Rectal smooth muscle tissue (tissue), 1 donor: Measurements from ENCODE around the gene KCND2.

Experiments used
- H3K27ac ChIP-seq: one replicate; pipeline ENCODE4 v1.7.0; 2013; ENCODE audit warnings: low read depth, low read length, inconsistent platforms
- H3K27me3 ChIP-seq: one replicate; pipeline ENCODE4 v1.7.0; 2013; ENCODE audit warnings: low read length; ENCODE audit not compliant: control insufficient read depth, insufficient read depth
- H3K36me3 ChIP-seq: one replicate; pipeline ENCODE4 v1.7.0; 2013; ENCODE audit warnings: low read length; ENCODE audit not compliant: control insufficient read depth, insufficient read depth
- H3K4me1 ChIP-seq: one replicate; pipeline ENCODE4 v1.7.0; 2013; ENCODE audit warnings: low read length; ENCODE audit not compliant: control insufficient read depth, insufficient read depth
- H3K4me3 ChIP-seq: one replicate; pipeline ENCODE4 v1.7.0; 2013; ENCODE audit warnings: low read length
- H3K9ac ChIP-seq: one replicate; pipeline ENCODE4 v1.7.0; 2013; ENCODE audit warnings: low read length

KCND2 gene

DNA sequence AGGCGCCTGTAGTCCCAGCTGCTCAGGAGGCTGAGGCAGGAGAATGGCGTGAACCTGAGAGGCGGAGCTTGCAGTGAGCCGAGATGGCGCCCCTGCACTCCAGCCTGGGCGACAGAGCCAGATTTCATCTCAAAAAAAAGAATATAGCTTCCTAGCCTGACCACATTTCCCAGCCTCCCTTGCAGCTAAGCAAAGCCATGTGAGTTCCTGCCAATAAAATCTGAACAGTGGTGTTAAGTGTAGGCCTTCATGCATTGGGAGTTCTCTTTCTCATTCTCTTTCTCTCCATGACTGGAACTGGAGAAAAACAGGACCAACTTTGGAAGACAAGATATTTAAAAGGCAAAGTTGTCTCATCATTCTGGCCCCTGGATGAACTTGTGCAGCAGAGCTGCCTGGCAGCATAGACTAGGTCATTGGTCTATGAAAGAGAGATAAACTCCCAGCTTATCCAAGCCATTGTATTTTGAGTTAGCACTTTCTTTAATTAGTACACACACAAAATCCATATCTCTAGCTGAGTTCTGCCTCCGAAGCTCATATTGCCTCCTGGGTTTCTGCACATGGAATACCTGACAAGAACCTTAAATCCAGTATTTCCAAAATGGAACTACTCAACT, 524.2 kb downstream of the KCND2 start:
- H3K27me3 ChIP-seq = no peaks in the 10 kb centered on the region
- H3K27ac ChIP-seq = no peak overlapping the region
- no peak overlapping the region for H3K9ac ChIP-seq
- H3K4me1 ChIP-seq = no peaks in the 10 kb centered on the region
- H3K36me3 ChIP-seq = no peaks in the 10 kb centered on the region
- H3K4me3 ChIP-seq = no peak overlapping the region

DNA sequence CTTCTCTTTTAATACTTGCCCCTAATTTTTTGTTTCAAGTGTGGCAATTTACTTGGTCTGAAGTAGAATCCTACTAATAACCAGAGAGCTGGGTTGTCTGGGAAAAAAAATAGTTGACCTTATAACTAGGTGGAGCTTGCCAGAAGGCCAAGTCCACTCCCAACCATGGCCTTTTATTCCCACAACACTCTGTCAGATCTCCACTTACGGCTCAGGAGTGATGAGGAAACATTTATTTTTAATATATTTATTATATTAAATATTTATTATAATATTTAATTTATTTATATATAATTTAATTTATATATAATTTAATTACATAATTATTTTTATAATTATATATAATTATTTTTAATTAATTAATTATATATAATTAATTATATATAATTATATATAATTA, 526.2 kb downstream of the KCND2 start:
- H3K27ac ChIP-seq = no peak overlapping the region
- no peaks in the 10 kb centered on the region for H3K27me3 ChIP-seq
- no peaks in the 10 kb centered on the region for H3K4me1 ChIP-seq
- no peak overlapping the region for H3K9ac ChIP-seq
- no peak overlapping the region for H3K4me3 ChIP-seq
- no peaks in the 10 kb centered on the region for H3K36me3 ChIP-seq
